ENCODE measurements around the gene EIF2AK3. TPM values are rescaled to one million over a fixed set of nuclear protein-coding genes. Genes with fewer than 3 reads are reported as not detected.

The EIF2AK3 gene
- polyA plus RNA-seq, 1 experiment = 3.8 TPM

- peaks cover 1% of the 10 kb centered on the region; the same call in 1 of the 2 replicates for H3K27me3 ChIP-seq (ENCODE audit: control insufficient read depth, insufficient read depth, low read length)
- CTCF ChIA-PET = no interaction called here
- TF ChIP-seq, protein P1, sequence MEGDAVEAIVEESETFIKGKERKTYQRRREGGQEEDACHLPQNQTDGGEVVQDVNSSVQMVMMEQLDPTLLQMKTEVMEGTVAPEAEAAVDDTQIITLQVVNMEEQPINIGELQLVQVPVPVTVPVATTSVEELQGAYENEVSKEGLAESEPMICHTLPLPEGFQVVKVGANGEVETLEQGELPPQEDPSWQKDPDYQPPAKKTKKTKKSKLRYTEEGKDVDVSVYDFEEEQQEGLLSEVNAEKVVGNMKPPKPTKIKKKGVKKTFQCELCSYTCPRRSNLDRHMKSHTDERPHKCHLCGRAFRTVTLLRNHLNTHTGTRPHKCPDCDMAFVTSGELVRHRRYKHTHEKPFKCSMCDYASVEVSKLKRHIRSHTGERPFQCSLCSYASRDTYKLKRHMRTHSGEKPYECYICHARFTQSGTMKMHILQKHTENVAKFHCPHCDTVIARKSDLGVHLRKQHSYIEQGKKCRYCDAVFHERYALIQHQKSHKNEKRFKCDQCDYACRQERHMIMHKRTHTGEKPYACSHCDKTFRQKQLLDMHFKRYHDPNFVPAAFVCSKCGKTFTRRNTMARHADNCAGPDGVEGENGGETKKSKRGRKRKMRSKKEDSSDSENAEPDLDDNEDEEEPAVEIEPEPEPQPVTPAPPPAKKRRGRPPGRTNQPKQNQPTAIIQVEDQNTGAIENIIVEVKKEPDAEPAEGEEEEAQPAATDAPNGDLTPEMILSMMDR (IDR thresholded peaks at IDR 0.05; ENCODE audit: insufficient read depth, low read depth, low read length) = no peak
- POLR2A ChIA-PET = no interaction called here
- no peak overlapping the region for H3K4me3 ChIP-seq (ENCODE audit: low read depth, low read length)
- no peak for DNase-seq (ENCODE audit: low read depth)
- no peaks in the 10 kb centered on the region for H3K36me3 ChIP-seq (ENCODE audit: control insufficient read depth, insufficient read depth, low read length)
These were observed 89.6 kb downstream of the EIF2AK3 start for GRCh38 chr2:88537640-88538039.

- POLR2A ChIA-PET = no interaction called here
- no peaks in the 10 kb centered on the region for H3K36me3 ChIP-seq (ENCODE audit: control insufficient read depth, insufficient read depth, low read length)
These were observed 97.2 kb downstream of the EIF2AK3 start for GRCh38 chr2:88530081-88530480.

GRCh38 chr2:88521445-88522073, 105.7 kb downstream of the EIF2AK3 start:
- POLR2A ChIA-PET = no interaction called here

More at GRCh38 chr2:88530081-88530480, 97.2 kb downstream of the EIF2AK3 start:
- TF ChIP-seq, protein P1 (IDR thresholded peaks at IDR 0.05; ENCODE audit: insufficient read depth, low read depth, low read length) = no peak
- DNase-seq (ENCODE audit: low read depth) = no peak
- CTCF ChIA-PET = no interaction called here
- Histone ChIP-seq H3K27me3 (ENCODE audit: control insufficient read depth, insufficient read depth, low read length) (no peaks in the 10 kb centered on the region), H3K4me3 (ENCODE audit: low read depth, low read length) (no peak overlapping the region)

DNA sequence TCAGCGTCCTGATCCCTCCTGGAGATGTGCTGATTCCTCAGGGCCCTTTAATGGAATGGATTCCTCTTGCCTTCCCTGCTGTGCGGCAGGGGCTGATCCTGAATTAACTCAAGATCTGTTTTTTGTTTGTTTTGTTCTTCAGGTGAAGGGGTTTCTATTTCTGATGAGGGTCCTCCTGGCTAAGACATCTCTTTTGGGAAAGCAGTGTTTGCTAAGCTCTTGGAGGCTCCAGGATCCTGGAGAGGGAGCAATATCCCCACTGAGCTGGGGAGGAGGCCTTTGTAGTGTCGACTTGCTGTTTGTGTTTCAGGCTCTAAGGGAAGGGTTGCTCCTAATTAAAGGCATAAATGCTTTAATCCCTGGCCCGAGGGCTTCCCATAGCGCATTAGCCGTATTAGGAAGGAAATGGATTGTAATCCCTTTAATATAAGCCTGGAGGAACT, 109.5 kb downstream of the EIF2AK3 start:
- POLR2A ChIA-PET = no interaction called here
- TF ChIP-seq, protein P1 (IDR thresholded peaks at IDR 0.05; ENCODE audit: insufficient read depth, low read depth, low read length) = no peak
- Histone ChIP-seq H3K27me3 (ENCODE audit: control insufficient read depth, insufficient read depth, low read length) (no peaks in the 10 kb centered on the region; the same call in 1 of the 2 replicates), H3K4me3 (ENCODE audit: low read depth, low read length) (no peak overlapping the region), H3K36me3 (ENCODE audit: control insufficient read depth, insufficient read depth, low read length) (no peaks in the 10 kb centered on the region)
- CTCF ChIA-PET = no interaction called here
- DNase-seq (ENCODE audit: low read depth) = no peak

More at GRCh38 chr2:88521445-88522073, 105.7 kb downstream of the EIF2AK3 start:
- H3K36me3 ChIP-seq (ENCODE audit: control insufficient read depth, insufficient read depth, low read length) = no peaks in the 10 kb centered on the region
- no peak for DNase-seq (ENCODE audit: low read depth)
- CTCF ChIA-PET = no interaction called here
- H3K27me3 ChIP-seq (ENCODE audit: control insufficient read depth, insufficient read depth, low read length) = no peaks in the 10 kb centered on the region; the same call in 1 of the 2 replicates
- H3K4me3 ChIP-seq (ENCODE audit: low read depth, low read length) = no peak overlapping the region
- TF ChIP-seq, protein P1 (IDR thresholded peaks at IDR 0.05; ENCODE audit: insufficient read depth, low read depth, low read length) = no peak

Other genes with a start within 250 kb of the EIF2AK3 start
- not detected in 2 replicates for gene FOXI3, start 174.8 kb downstream of the EIF2AK3 start, polyA plus RNA-seq (2011; rRNA removed)
- 6.4 and 8.0 TPM in 2 replicates for gene RPIA, start 64.2 kb upstream of the EIF2AK3 start, polyA plus RNA-seq (2011; rRNA removed)

All from BJ (cell line).